Medulla oblongata (tissue), 1 donor: Measurements from ENCODE around the gene QSOX2.
A peak's percentile ranks its signal among the peaks of the same experiment; 100 is the strongest.

ENCODE experiments used
- DNase-seq: peaks from one replicate; pipeline ENCODE4 v3.0.0-alpha.2; 2015; ENCODE audit errors: extremely low spot score

QSOX2 gene

DNA sequence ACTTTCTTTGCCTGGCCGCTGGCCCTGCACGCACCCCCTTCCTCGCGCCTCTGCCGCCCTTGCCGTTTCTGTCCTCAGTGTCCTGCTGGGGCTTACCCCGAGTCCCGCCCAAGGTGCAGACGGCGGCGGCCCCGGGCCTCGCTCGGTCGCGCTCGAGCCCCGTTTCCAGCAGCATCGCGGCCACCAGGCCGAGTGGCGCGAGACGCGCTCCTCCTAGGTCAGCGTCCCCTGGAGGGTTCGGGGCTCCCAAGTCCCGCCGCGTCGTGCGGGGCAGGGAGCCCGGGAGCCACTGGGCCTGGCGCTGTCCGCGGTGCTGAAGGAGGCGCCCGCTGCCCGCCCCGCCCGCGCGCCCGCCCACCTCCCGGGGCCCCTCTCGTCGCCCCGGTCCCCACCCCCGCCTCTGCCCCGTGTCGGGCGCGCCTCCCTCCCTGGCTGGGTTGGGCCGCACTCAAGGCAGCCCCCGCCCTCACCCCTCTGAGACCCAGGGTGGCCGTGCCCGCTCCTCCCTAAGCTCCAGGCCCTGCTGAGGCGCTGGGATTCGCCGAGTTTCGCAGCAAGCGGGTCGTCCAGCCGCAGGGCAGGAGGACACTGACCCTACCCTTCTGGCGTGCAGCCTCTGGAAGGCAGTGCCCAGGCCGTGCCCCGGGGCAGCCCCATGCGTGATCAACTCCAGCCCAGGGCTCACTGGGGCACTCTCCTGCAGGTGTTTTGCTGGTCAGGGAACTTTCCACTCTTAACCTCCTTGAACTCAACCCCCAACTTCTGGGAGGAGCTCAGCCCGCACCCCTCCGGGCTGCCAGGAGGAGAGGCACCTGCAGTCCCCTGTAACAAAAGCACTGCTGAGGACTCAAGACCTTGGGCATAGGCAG is 40.5 kb downstream of the QSOX2 start, which contains the start of gene LHX3:
TSS of gene LHX3 (minus strand) at position 291 of the 869 bp plus-strand sequence. CDS start at position 175, 116 bp downstream.
- peak; percentile 5 for DNase-seq

DNA sequence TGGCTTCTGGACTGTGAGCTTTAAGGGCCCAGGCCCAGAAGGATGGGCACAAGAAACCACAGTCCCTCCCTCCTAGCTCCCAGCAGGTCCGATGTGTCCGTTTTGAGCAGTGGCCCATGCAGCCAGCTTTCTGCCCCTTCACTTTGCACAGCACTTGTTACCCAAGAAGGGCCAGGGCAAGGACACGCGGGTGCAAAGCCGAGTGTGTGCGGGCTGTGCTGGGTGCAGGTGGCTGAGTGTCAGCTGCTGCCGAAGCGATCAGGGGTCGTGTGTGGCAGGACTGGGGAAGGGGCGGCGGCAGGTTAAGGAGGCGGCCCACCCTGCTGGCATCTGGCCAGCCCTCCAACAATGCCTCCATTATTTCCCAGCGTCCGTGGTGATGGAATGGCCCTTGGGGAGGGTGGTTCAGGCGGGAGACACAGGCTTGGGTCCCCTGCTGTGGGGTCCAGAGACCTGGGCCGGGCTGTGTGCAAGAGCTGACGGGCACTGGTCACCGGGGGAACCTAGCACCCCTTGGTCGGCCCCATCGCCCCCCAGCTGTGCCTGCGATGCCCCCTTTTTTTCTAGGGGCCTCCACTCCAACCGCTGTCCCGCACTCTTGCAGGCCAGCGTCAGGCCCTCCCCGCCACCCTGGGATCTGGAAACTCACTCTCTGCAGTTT is 41.3 kb downstream of the QSOX2 start:
- DNase-seq, result no peak

- DNase-seq, result no peak
These were observed 42.0 kb downstream of the QSOX2 start for GRCh38 chr9:136203408-136204144.

DNA sequence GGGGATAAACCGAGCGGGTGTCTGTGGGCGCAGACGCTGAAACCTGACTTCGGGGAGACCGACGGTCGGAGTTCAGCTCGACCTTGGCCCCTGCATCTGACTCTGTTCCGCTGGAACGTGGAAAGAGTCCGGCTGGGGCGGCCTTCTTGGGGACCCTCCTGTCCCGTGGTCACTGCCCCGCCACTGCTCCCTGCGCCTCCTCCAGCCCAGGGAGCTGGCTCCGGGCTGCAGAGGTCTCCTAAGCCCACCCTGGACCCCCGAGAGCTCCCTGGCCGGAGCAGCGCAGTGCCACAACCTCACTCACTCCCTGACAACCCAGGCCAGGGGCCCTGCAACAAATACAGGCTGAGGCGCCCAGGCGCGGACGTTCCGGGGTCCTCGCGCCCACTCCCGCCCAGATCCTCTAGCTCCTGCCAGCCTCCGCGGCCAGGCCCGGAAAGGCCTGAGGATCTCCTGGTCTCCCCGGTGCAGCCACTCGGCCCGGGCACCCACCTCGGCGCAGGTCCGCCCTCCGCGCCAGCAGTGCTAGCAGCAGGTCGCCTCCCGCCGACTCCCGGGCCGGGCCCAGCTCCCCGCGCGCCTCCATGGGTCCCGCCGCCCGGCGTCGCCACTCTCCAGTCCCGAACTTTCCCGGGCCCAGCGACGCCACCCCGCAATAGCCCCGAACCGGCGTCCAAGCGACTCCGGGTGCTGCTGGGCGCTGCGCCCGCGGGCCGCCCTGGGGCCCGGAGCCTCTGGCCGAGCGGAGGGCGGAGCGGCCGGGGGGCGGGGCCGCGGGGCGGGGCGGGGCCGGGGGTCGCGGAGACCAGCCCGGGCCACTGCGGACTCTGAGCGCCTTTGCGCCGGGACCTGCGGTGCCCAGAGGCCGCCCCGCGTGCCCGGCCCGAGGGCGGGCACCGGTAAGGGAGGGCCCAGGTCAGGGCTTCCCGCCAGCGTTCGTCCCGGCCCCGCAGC is 42.9 kb downstream of the QSOX2 start:
- no peak for DNase-seq

DNA sequence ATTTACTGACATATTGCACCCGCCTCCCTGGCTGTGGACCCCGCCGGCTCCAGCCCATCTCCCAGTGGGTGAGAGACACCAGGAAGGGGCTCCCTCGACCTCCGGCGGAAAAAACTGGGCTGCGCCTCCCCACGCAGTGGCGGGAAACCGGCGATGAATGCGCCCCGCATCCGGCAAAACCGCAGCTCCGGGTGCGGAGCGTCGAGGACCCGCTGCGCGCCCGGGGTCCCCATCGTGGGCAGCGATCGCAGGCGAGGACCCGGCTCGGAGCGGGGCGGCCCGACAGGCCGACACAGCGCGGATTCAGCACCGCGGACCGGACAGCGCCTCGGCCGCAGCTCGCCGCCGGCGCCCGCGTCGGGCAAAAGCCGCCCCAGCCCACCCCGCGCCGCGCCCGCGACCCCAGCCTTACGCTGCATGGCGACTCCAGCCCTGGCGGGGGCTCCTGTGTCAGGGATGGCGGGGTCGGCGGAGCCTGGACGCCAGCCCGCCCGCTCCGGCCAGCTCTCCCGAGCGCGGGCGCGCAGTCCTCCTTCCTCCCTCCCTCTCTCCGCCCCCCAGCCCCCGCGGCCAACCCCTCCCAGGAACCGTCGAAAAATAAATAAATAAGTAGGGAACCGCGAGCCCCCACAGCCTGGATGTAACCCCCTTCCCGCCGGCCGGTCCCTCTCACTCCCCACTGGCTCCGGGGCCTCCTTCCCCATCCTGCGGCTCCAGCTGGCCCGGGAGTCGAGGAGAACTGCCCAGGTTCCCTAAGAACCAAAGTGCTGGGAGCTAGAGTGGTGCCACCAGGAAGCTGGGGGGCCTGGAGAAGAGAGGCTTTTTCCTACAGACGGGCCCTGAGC is 43.8 kb downstream of the QSOX2 start:
- no peak for DNase-seq

- no peak for DNase-seq
These were observed 44.4 kb downstream of the QSOX2 start for GRCh38 chr9:136201174-136201573.

DNA sequence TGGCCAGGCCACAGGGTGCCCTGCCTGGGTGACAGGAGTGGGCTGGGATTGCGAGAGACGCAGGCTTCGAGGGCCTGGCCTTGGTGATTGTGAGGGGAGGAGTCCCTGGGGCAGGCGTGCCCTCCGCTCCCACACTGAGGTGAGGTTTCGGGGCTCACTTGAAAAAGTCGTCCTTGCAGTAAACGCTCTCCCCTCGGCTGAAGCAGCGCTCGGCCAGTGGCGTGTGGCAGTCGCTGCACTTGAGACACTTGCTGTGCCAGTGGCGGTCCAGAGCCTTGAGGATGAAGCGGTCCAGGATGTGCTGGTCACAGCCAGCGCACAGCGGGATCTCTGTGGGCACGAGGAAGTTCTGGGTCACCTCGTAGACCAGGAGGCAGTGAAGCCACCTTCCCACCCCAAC is 45.2 kb downstream of the QSOX2 start:
- DNase-seq, result no peak

DNA sequence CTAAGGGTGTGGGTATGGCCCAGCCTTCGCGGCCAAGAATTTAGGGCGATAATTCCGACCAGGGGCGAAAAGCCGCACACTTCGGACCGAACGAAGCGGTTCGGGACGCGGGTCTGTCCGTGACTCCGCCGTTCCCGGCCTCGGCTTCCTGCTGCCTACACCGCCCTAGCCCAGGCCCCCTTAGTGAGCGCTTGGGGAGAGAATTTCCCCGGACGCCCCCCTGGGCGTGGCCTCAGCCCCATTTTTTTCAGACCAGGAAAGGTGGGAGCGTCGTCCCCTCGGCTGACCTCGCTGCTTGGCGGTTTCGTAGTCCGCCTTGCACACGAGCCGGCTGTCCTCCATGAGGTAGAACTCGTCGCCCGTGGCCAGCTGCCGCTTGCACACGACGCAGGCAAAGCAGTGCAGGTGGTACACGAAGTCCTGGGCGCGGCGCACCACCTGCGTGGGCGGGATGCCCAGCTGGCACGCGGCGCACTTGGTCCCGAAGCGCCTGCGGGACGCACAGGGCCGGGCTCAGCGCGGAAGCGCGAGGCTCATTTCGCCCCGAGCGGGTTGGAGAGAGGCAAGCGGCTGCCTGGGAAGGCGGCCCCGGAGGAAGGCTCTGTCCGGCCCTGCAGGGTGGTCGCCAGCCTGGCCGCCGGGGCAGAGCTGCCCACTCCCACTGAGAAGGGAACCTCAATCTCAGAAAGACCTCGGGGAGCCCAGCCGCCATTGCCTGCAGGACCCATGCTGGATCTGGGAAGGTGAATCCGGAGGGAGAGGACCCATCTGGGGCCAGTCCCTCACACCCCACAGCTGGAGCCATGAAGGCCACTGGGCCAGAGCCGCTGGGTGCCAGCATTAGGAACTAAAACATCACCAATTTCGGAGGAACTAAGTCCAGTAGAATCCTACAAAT is 46.0 kb downstream of the QSOX2 start:
- DNase-seq, result no peak

GRCh38 chr9:136198605-136199083 is 47.0 kb downstream of the QSOX2 start:
- DNase-seq, result no peak

DNA sequence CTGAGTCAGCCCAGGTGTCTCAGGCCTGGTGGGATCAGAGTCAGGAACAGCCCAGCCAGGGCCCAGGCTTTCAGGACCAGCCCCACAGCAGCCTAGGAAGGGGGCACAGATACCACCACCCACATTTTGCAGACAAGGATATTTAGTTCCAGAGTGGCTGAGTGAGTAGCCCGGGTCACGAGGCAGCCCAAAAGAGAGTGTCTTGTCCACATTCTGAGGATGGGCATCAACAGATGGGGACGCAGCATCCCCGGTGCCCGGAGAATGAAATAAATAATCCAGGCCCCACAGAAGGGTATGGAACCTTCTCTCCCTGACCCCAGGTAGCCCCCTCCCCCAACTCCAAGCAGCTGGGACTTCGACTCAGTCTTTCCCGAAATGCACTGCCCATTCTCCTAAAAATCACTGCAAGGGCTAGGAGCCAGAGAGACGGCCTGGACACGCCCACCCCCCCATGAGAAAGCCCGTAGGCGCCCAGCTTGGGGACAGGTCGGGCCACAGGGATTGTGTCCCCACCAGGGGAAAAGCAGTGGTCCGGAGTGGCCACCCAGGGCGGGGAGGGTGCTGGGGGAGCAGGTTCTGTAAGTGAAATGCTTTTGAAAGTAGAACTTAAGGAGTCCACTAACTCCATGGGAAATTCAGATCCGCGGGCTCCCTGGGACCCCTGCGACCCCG is 47.5 kb downstream of the QSOX2 start:
- no peak for DNase-seq

DNA sequence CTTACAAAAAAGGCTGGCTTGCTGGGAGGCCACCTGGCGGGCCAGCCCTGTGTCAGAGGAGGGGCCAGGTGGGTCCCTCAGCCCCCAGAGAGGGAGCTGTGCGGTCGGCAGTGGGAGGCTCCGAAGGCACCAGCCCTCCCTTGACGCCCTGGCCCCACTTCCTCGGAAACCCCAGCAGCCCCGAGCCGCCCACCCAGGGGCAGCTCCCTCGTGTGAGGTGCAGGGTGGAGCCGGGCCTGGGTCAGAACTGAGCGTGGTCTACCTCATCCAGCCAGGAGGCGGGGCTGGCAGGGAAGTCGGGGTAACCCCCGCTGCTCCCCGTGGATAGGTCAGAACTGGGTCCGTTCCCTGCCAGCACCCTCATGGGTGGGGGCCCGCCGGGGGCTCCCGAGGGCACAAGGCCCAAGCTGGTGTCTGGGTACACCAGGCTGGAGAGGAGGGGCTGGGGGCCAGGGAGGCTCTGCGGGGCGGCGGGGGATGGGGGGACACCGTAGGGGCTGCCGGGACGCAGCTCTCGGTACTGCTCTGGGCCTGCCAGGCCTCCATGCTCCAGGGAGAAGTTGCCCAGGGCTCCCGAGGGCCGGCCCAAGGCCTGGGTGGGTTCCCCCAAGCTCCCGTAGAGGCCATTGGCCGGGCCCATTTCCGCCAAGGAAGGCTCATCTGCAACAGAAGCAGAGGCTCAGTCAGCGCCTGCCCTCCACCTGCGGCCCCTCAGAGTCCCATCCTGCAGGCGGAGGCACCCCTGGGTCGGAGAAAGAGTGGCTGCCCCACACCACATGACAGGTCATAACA is 48.3 kb downstream of the QSOX2 start:
- DNase-seq, result no peak

DNA sequence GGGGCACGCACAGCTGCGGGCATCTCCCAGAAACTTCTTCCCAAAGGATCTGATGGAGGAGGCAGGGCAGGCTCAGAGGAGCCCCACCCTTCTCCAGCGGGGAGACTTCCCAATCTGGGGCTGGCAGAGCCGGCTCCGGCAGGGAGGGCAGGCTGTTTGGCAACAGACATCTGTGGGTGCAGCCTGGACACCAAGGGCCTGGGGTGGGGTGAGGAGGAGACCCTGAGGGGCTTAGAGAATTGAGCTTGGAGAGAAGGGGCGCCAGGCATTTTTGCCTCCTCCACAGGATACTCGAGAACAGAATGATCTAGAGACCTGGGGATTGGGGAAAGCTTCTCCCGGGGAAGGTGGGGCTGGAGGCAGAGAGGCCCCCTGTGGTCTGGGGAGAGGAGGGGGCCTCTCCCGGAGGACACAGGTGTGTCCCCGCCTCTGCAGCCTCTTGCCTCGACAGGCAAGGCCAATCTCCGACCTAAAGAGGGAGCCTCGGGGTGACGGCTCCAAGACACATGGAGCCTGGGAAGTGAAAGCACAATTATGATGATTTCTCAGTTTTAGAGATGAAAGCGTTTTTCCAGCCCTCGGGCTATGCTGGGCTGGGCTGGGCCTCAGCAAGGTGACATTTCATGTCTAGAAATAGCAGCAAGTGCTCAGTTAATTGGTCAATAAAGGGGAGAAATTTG is 49.1 kb downstream of the QSOX2 start:
- DNase-seq, result no peak

GRCh38 chr9:136194540-136194939 is 51.1 kb downstream of the QSOX2 start:
- DNase-seq, result no peak

GRCh38 chr9:136193891-136194279 is 51.7 kb downstream of the QSOX2 start:
- DNase-seq, result no peak

DNA sequence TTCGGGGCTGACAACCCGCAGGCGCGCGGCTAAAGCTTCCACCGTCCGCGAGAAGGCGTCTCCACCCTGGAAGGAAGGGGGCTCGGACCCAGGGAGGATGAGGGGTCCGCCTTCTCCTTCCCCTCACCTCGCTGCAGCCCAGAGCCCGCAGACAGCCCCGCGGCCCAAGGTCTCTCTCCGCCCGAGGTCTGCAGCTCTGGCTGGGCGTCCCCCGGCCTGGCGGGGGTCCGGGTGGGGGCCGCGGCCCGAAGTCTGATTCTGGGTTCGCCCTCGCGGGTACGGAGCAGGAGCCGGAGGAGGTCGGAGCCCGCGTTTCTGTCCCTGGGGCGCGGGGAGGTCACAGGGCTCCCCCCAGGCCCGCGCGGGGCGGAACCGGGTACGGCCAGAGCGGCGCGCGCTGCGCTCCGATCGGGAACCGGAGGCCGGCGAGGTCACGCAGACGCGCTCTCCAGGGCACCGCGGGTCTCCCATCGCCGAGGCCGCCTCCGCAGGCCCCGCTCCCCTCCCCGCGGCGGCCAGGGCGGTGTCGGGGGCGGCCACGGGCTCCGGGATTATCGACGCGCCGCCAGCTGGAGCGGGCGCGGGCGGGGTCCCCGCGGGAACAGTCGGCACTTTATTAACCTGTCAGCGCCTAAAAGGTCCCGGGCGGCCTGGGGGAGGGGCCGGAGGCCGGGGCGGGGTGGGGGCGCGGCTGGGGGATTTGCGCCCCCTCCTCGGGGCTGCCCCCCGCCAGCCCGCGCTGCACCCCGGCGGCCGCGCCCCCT is 52.3 kb downstream of the QSOX2 start:
- no peak for DNase-seq
